Glutamatergic neuron (in vitro differentiated cells): ENCODE measurements around the gene ALPK3. TPM values are rescaled to one million over a fixed set of nuclear protein-coding genes. Genes with fewer than 3 reads are reported as not detected.
A peak's percentile ranks its signal among the peaks of the same experiment; 100 is the strongest.

Experiments
- DNase-seq: peaks from one replicate; pipeline ENCODE4 v3.0.0; 2022
- H3K27ac Mint-ChIP-seq: one replicate; pipeline ENCODE4 v1.8.0; 2020; ENCODE audit warnings: mild to moderate bottlenecking, mixed read lengths, inconsistent platforms; ENCODE audit not compliant: unreplicated experiment
- H3K27me3 Mint-ChIP-seq: one replicate; pipeline ENCODE4 v1.8.0; 2020; ENCODE audit warnings: mild to moderate bottlenecking, moderate library complexity, mixed read lengths, inconsistent platforms; ENCODE audit not compliant: unreplicated experiment
- H3K36me3 Mint-ChIP-seq: one replicate; pipeline ENCODE4 v1.8.0; 2020; ENCODE audit warnings: mild to moderate bottlenecking, mixed read lengths, inconsistent platforms; ENCODE audit not compliant: unreplicated experiment
- H3K4me1 Mint-ChIP-seq: one replicate; pipeline ENCODE4 v1.8.0; 2020; ENCODE audit warnings: mild to moderate bottlenecking, low read depth, mixed read lengths, inconsistent platforms; ENCODE audit not compliant: unreplicated experiment
- H3K4me3 Mint-ChIP-seq: one replicate; pipeline ENCODE4 v1.8.0; 2020; ENCODE audit warnings: mild to moderate bottlenecking, mixed read lengths, inconsistent platforms; ENCODE audit not compliant: unreplicated experiment
- H3K9me3 Mint-ChIP-seq: one replicate; pipeline ENCODE4 v1.8.0; 2020; ENCODE audit warnings: mild to moderate bottlenecking, moderate library complexity, mixed read lengths, inconsistent platforms; ENCODE audit not compliant: unreplicated experiment
- CTCF ChIP-seq: fragments of 200-600 bp; sonication (generic); IDR thresholded peaks from one replicate; pipeline ENCODE4 v1.5.0; 2021; ENCODE audit not compliant: partially characterized antibody, unreplicated experiment
- total RNA-seq: library from RNA; stranded (reverse); fragmentation: NEBNext Ultra II Directional; extraction: Animal tissue kit (Norgen Biotek cat#: 25700); gene quantifications from one replicate; pipeline ENCODE4 v1.2.1, GENCODE V29; 2021; ENCODE audit not compliant: unreplicated experiment

ALPK3 gene
- total RNA-seq, 1 donor from 2014 or later: 6.8 TPM

- no peak for DNase-seq
- H3K4me3 Mint-ChIP-seq: no peak overlapping the region
- H3K36me3 Mint-ChIP-seq: peaks cover 9% of the 10 kb centered on the region
- H3K4me1 Mint-ChIP-seq: peaks cover 14% of the 10 kb centered on the region
- peaks cover 7% of the 10 kb centered on the region for H3K27me3 Mint-ChIP-seq
- no peaks in the 10 kb centered on the region for H3K9me3 Mint-ChIP-seq
- TF ChIP-seq CTCF: no peak
- H3K27ac Mint-ChIP-seq: peak overlapping the region; percentile 70
Measured at GRCh38 chr15:84834969-84835368, 17.8 kb downstream of the ALPK3 start.

- Mint-ChIP-seq H3K4me3 (peak overlapping the region; percentile 64), H3K36me3 (peaks cover 9% of the 10 kb centered on the region), H3K27me3 (peaks cover 7% of the 10 kb centered on the region), H3K9me3 (no peaks in the 10 kb centered on the region), H3K4me1 (peaks cover 14% of the 10 kb centered on the region), H3K27ac (peak overlapping the region; percentile 90)
- TF ChIP-seq CTCF: no peak
- DNase-seq: no peak
Measured at GRCh38 chr15:84835661-84836337, 18.6 kb downstream of the ALPK3 start.

- H3K27ac Mint-ChIP-seq: no peak overlapping the region
- no peaks in the 10 kb centered on the region for H3K9me3 Mint-ChIP-seq
- peaks cover 9% of the 10 kb centered on the region for H3K36me3 Mint-ChIP-seq
- H3K27me3 Mint-ChIP-seq: peaks cover 7% of the 10 kb centered on the region
- no peak for TF ChIP-seq CTCF
- DNase-seq: no peak
- H3K4me3 Mint-ChIP-seq: no peak overlapping the region
- H3K4me1 Mint-ChIP-seq: peaks cover 19% of the 10 kb centered on the region
Measured at GRCh38 chr15:84836844-84837243, 19.7 kb downstream of the ALPK3 start.

GRCh38 chr15:84839714-84840113, 22.6 kb downstream of the ALPK3 start:
- peaks cover 4% of the 10 kb centered on the region for H3K27me3 Mint-ChIP-seq
- H3K4me3 Mint-ChIP-seq: no peak overlapping the region
- no peaks in the 10 kb centered on the region for H3K36me3 Mint-ChIP-seq
- H3K27ac Mint-ChIP-seq: no peak overlapping the region
- no peak for DNase-seq
- peaks cover 19% of the 10 kb centered on the region for H3K4me1 Mint-ChIP-seq
- no peaks in the 10 kb centered on the region for H3K9me3 Mint-ChIP-seq
- no peak for TF ChIP-seq CTCF

GRCh38 chr15:84840255-84840654, 23.1 kb downstream of the ALPK3 start:
- no peak for TF ChIP-seq CTCF
- no peaks in the 10 kb centered on the region for H3K36me3 Mint-ChIP-seq
- H3K27ac Mint-ChIP-seq: no peak overlapping the region
- H3K4me1 Mint-ChIP-seq: peaks cover 17% of the 10 kb centered on the region
- no peaks in the 10 kb centered on the region for H3K9me3 Mint-ChIP-seq
- peaks cover 4% of the 10 kb centered on the region for H3K27me3 Mint-ChIP-seq
- H3K4me3 Mint-ChIP-seq: no peak overlapping the region
- DNase-seq: no peak
